ENCODE measurements around the gene THAP8. TPM values are rescaled to one million over a fixed set of nuclear protein-coding genes. Genes with fewer than 3 reads are reported as not detected.
"Not testable (repeated sequence)": the region's sequence is repeated elsewhere in the genome, so short reads cannot be mapped to it uniquely, and the experiment has no call there.

Gene THAP8
- total RNA-seq, 1 experiment from 2014 or later = 3.2 TPM

DNA sequence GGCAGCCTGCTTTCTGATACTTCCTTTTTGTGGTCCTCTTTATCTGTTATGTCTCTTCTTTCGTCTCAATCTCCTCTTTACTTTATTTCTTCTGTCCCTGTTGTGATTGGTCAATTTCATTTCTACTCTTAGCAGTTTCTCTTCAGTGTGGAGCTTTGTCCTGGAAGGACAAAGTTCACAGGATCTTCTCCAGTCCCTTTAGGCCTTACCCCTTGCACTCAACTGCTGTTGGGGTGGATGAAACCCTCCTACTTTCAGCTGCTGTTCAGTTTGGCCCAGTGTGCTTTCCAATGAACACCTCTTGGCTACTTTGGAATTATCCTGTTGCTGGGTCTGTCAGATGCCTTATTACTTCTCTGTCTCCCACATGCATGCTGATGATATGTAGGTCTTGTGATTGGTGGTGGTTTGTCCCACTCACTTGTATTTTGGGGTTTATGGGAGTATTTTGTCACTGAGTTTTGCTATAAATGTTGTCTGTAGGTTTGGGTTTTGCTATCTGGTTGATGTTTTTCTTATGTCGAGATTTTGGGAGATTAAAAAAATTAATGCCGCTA, 25.4 kb upstream of the THAP8 start:
- no peak for TF ChIP-seq CTCF (IDR thresholded peaks at IDR 0.05; ENCODE audit: unreplicated experiment)
- DNase-seq = no peak
- Mint-ChIP-seq H3K4me1 (ENCODE audit: low read depth, unreplicated experiment) (no peaks in the 10 kb centered on the region), H3K4me3 (ENCODE audit: low read depth, unreplicated experiment) (no peak overlapping the region), H3K27ac (ENCODE audit: unreplicated experiment) (no peak overlapping the region), H3K36me3 (ENCODE audit: insufficient read depth, unreplicated experiment) (peaks cover 15% of the 10 kb centered on the region), H3K27me3 (ENCODE audit: unreplicated experiment) (no peaks in the 10 kb centered on the region), H3K9me3 (ENCODE audit: low read depth, unreplicated experiment) (no peaks in the 10 kb centered on the region)
- intact Hi-C loops (cut with micrococcal nuclease; ENCODE audit: unreplicated experiment) = no loop called here
- CTCF ChIA-PET = interaction anchor here (0.6 kb wide), 1 partner anchor 9 kb away, joined by 3 read pairs; no protein-coding TSS in a partner anchor
- BruUV-seq (replicated peaks) = no TSS peak

GRCh38 chr19:36073121-36073876, 19.2 kb upstream of the THAP8 start:
- H3K4me1 Mint-ChIP-seq (ENCODE audit: low read depth, unreplicated experiment) = peaks cover 17% of the 10 kb centered on the region
- CTCF ChIA-PET = no interaction called here
- intact Hi-C loops (cut with micrococcal nuclease; ENCODE audit: unreplicated experiment) = no loop called here
- no peak for TF ChIP-seq CTCF (IDR thresholded peaks at IDR 0.05; ENCODE audit: unreplicated experiment)
- BruUV-seq (replicated peaks) = no TSS peak
- H3K27ac Mint-ChIP-seq (ENCODE audit: unreplicated experiment) = no peak overlapping the region
- DNase-seq = no peak
- no peak overlapping the region for H3K4me3 Mint-ChIP-seq (ENCODE audit: low read depth, unreplicated experiment)
- H3K36me3 Mint-ChIP-seq (ENCODE audit: insufficient read depth, unreplicated experiment) = peaks cover 48% of the 10 kb centered on the region
- no peaks in the 10 kb centered on the region for H3K27me3 Mint-ChIP-seq (ENCODE audit: unreplicated experiment)
- no peaks in the 10 kb centered on the region for H3K9me3 Mint-ChIP-seq (ENCODE audit: low read depth, unreplicated experiment)

GRCh38 chr19:36072081-36072480, 18.0 kb upstream of the THAP8 start:
- Mint-ChIP-seq H3K4me1 (ENCODE audit: low read depth, unreplicated experiment) (peaks cover 17% of the 10 kb centered on the region), H3K27ac (ENCODE audit: unreplicated experiment) (no peak overlapping the region), H3K9me3 (ENCODE audit: low read depth, unreplicated experiment) (no peaks in the 10 kb centered on the region), H3K4me3 (ENCODE audit: low read depth, unreplicated experiment) (no peak overlapping the region), H3K27me3 (ENCODE audit: unreplicated experiment) (no peaks in the 10 kb centered on the region), H3K36me3 (ENCODE audit: insufficient read depth, unreplicated experiment) (peaks cover 53% of the 10 kb centered on the region)
- intact Hi-C loops (cut with micrococcal nuclease; ENCODE audit: unreplicated experiment) = no loop called here
- TF ChIP-seq CTCF (IDR thresholded peaks at IDR 0.05; ENCODE audit: unreplicated experiment) = no peak
- CTCF ChIA-PET = no interaction called here
- no peak for DNase-seq
- BruUV-seq (replicated peaks) = no TSS peak

- H3K4me1 Mint-ChIP-seq (ENCODE audit: low read depth, unreplicated experiment) = peaks cover 17% of the 10 kb centered on the region
- BruUV-seq (replicated peaks); H3K27me3 Mint-ChIP-seq (ENCODE audit: unreplicated experiment); H3K27ac Mint-ChIP-seq (ENCODE audit: unreplicated experiment); DNase-seq; intact Hi-C loops (cut with micrococcal nuclease; ENCODE audit: unreplicated experiment); H3K9me3 Mint-ChIP-seq (ENCODE audit: low read depth, unreplicated experiment); H3K4me3 Mint-ChIP-seq (ENCODE audit: low read depth, unreplicated experiment); CTCF ChIA-PET: not testable (repeated sequence)
- peaks cover 58% of the 10 kb centered on the region for H3K36me3 Mint-ChIP-seq (ENCODE audit: insufficient read depth, unreplicated experiment)
Observed at GRCh38 chr19:36068810-36069499, 14.9 kb upstream of the THAP8 start.

Data from Calu3 (cell line).